Stimulated activated naive CD8-positive, alpha-beta T cell treated with anti-CD3 and anti-CD28 coated beads, Interleukin-15, Interleukin-2, amounts not matched to agents 100 ng/mL and 50 ng/mL, for 24 hours (primary cell): ENCODE data around the gene ARRB1.

Experiments used
- H3K27ac Mint-ChIP-seq: one replicate; pipeline ENCODE4 v1.8.0; 2021; ENCODE audit warnings: mild to moderate bottlenecking, mixed read lengths
- H3K27me3 Mint-ChIP-seq: one replicate; pipeline ENCODE4 v1.8.0; 2021; ENCODE audit warnings: mixed read lengths
- H3K36me3 Mint-ChIP-seq: one replicate; pipeline ENCODE4 v1.8.0; 2021; ENCODE audit warnings: low read depth, mixed read lengths
- H3K4me1 Mint-ChIP-seq: one replicate; pipeline ENCODE4 v1.8.0; 2021; ENCODE audit warnings: low read depth, mixed read lengths
- H3K4me3 Mint-ChIP-seq: one replicate; pipeline ENCODE4 v1.8.0; 2021; ENCODE audit warnings: mild to moderate bottlenecking, mixed read lengths
- H3K9me3 Mint-ChIP-seq: one replicate; pipeline ENCODE4 v1.8.0; 2021; ENCODE audit warnings: mixed read lengths

ARRB1 gene

DNA sequence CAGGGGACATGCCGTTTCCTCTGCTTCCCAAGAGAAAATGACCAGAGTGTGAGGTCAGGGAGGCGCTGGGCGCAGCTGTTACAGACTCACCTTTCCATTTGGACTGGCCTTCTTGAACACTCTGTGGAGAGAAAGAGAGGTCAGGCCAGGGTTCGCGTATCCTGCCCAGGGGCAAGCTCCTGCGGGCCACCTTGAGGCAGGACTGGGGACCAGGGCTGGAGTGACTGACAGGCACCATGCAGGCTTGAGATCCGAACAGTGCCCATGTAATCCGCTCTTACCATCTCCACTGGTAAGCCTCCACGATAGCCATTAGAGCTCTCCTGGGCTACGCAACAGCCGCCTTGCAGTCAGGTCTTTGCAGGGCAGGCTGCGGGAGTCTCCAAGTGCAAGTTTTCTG is 61.5 kb downstream of the ARRB1 start:
- no peaks in the 10 kb centered on the region for H3K27me3 Mint-ChIP-seq
- peaks cover 7% of the 10 kb centered on the region for H3K4me1 Mint-ChIP-seq
- no peak overlapping the region for H3K4me3 Mint-ChIP-seq
- H3K9me3 Mint-ChIP-seq = no peaks in the 10 kb centered on the region
- peaks cover 3% of the 10 kb centered on the region for H3K36me3 Mint-ChIP-seq
- no peak overlapping the region for H3K27ac Mint-ChIP-seq

DNA sequence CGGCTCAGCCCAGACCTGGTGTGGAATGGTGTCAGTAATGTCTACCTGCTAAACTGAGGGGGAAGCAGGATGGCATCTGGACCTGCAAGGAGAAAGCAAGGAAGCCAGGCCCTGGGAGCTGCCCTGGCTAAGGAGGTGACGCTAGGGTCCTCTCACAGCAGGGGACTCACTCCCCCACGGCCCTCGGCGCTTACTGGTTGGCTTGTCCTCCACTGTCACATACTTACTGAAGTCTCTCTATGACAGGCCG is 62.0 kb downstream of the ARRB1 start:
- H3K4me3 Mint-ChIP-seq = no peak overlapping the region
- no peak overlapping the region for H3K27ac Mint-ChIP-seq
- H3K27me3 Mint-ChIP-seq = no peaks in the 10 kb centered on the region
- H3K9me3 Mint-ChIP-seq = no peaks in the 10 kb centered on the region
- H3K4me1 Mint-ChIP-seq = peaks cover 7% of the 10 kb centered on the region
- peaks cover 3% of the 10 kb centered on the region for H3K36me3 Mint-ChIP-seq

GRCh38 chr11:75287579-75287978 is 63.9 kb downstream of the ARRB1 start:
- Mint-ChIP-seq H3K4me3 (no peak overlapping the region), H3K4me1 (no peaks in the 10 kb centered on the region), H3K36me3 (no peaks in the 10 kb centered on the region), H3K9me3 (no peaks in the 10 kb centered on the region), H3K27me3 (no peaks in the 10 kb centered on the region), H3K27ac (no peak overlapping the region)

DNA sequence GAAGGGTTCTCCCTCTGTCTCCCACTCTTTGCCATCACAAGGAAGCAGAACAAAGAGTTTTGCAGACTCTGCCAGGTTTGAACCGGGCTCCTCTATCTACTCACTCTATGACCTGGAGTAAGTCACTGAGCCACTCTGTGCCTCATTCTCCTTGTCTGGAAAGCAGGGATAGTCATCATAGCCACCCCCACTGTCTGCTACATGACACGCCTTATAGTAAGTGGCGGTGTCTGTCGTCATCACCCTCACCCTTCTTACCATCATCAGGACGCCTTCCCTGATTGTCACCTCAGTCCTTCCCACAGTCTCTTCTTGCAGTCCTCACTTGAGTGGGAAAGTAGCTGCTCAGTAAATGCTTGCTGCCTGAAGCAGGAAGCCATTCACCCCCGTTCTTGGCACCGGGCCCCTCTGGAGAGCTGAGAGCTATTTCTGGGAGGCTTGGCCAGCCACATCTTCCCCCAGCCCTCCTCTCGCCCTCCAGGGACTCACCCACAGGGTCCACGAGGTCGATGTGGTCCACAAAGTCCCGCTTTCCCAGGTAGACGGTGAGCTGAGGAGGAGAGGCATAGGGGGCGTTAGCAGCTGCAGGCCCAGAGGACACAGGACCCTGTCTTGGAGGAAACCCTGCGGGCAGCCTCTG is 64.5 kb downstream of the ARRB1 start:
- H3K36me3 Mint-ChIP-seq = no peaks in the 10 kb centered on the region

DNA sequence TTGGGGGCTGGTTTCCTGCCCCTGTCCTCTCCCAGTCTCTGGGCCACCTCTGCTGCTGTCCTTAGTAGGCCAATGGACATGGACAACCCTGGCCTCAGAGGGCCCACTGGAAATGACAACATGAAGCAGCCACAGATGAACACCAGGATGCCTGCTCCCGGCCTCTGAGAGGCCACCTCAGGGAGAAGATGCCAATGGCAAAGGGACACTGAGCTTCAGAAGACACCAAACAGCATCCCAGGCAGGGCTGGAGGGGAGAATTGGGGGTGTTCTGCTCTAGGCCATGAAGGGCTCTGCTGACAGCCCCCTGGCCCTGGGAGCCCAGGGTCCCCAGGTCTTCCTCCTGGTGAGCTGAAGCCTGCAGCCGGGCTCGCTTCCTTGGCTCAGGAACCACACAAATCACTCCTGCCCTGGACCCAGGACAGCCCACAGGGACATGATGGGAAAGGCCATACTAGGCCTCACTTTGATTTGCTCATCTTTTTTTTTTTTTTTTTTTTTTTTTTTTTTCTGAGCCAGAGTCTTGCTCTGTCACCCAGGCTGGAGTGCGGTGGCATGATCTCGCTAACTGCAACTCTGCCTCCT is 65.6 kb downstream of the ARRB1 start:
- H3K36me3 Mint-ChIP-seq = no peaks in the 10 kb centered on the region
- no peaks in the 10 kb centered on the region for H3K27me3 Mint-ChIP-seq
- no peaks in the 10 kb centered on the region for H3K4me1 Mint-ChIP-seq
- no peak overlapping the region for H3K4me3 Mint-ChIP-seq
- no peak overlapping the region for H3K27ac Mint-ChIP-seq
- no peaks in the 10 kb centered on the region for H3K9me3 Mint-ChIP-seq

More for the DNA sequence above, 64.5 kb downstream of the ARRB1 start:
- Mint-ChIP-seq H3K27me3 (no peaks in the 10 kb centered on the region), H3K27ac (no peak overlapping the region), H3K4me3 (no peak overlapping the region), H3K9me3 (no peaks in the 10 kb centered on the region), H3K4me1 (no peaks in the 10 kb centered on the region)

DNA sequence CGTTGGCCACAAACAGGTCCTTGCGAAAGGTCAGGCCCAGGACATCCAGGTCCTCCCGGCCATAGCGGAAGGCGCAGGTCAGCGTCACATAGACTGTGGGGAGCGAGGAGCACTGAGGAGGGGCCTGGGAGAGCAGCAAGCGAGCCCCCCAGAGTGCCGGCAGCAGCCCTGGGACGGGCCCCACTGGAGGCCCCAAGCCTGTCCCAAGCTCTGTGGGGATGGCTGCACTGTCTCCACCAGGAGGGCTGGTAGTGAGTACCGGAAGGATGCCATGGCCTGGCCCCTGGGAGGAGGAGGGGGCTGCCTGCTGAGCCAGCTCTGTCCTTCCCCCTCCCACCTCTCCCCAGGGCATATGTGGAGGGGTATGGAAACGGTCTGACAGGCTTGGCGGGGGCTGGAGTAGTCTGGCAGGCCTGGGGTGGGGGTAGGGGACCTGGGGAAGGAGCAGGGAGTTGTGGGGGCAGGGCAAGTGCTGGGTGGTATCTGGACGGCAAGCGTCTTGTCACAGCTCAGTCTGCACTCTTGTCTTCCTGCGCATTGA is 68.0 kb downstream of the ARRB1 start:
- Mint-ChIP-seq H3K36me3 (no peaks in the 10 kb centered on the region), H3K4me1 (peaks cover 12% of the 10 kb centered on the region), H3K27ac (no peak overlapping the region), H3K4me3 (no peak overlapping the region), H3K27me3 (no peaks in the 10 kb centered on the region), H3K9me3 (no peaks in the 10 kb centered on the region)

DNA sequence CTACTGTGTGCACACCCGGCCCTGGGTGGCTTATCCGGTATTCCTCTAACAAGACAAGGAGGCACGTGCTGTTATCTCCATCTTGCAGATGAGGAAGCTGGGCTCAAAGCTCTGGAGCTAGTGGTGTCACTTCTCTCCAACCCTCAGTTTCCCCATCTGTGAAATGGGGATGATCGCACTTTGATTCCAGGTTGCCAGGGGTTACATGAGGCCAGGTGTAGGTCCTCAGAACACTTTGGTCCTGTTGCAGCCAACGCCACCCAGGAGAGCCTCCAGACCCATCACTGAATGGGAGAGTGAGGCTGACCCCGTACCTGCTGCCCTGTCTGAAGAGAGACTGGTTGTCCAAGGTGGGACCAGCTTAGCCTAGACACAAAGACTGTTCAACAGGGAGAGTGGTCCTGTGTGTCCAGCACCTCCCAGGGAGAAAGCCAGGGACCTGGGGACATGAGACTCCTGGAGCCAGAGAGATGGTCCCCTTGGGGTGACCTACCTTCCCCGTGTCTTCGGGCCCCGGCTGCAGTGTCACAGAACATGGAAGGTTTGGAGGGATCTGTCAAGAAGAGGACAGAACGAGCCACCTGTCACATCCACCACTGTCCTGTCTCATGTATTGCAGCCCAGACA is 69.9 kb downstream of the ARRB1 start:
- H3K4me3 Mint-ChIP-seq = no peak overlapping the region
- no peak overlapping the region for H3K27ac Mint-ChIP-seq
- peaks cover 25% of the 10 kb centered on the region for H3K4me1 Mint-ChIP-seq
- no peaks in the 10 kb centered on the region for H3K9me3 Mint-ChIP-seq
- H3K36me3 Mint-ChIP-seq = peaks cover 4% of the 10 kb centered on the region
- no peaks in the 10 kb centered on the region for H3K27me3 Mint-ChIP-seq

GRCh38 chr11:75280770-75281468 is 70.5 kb downstream of the ARRB1 start:
- no peak overlapping the region for H3K4me3 Mint-ChIP-seq
- peaks cover 32% of the 10 kb centered on the region for H3K4me1 Mint-ChIP-seq
- no peaks in the 10 kb centered on the region for H3K27me3 Mint-ChIP-seq
- no peak overlapping the region for H3K27ac Mint-ChIP-seq
- H3K36me3 Mint-ChIP-seq = peaks cover 8% of the 10 kb centered on the region
- H3K9me3 Mint-ChIP-seq = no peaks in the 10 kb centered on the region

DNA sequence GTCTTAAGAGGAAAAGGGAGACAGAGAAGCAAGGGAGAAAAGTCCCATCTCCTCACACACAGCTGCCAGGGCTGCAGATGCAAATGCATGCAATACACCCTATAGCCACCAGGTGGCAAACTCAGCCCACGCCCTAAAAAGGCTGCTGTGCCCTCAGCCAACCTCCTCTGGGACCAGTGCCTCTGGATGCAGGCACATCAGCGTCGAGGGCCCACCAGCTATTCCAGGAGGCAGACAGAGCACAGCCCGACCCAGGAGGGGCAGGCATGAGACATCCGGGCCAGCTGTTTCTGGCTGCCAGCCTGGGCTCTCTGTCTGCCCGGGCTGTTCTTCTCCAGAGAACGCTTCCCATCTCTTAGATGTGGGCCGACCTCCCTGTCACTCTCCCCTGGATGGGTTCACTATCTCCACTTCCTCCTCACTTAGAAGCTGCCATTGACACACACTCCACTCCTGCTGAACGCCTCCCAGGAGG is 71.2 kb downstream of the ARRB1 start:
- H3K4me3 Mint-ChIP-seq = no peak overlapping the region
- no peak overlapping the region for H3K27ac Mint-ChIP-seq
- H3K27me3 Mint-ChIP-seq = no peaks in the 10 kb centered on the region
- peaks cover 12% of the 10 kb centered on the region for H3K36me3 Mint-ChIP-seq
- peaks cover 39% of the 10 kb centered on the region for H3K4me1 Mint-ChIP-seq
- H3K9me3 Mint-ChIP-seq = no peaks in the 10 kb centered on the region

GRCh38 chr11:75279273-75279672 is 72.2 kb downstream of the ARRB1 start:
- H3K4me3 Mint-ChIP-seq = no peak overlapping the region
- H3K27ac Mint-ChIP-seq = no peak overlapping the region
- H3K9me3 Mint-ChIP-seq = no peaks in the 10 kb centered on the region
- H3K27me3 Mint-ChIP-seq = no peaks in the 10 kb centered on the region
- H3K36me3 Mint-ChIP-seq = peaks cover 13% of the 10 kb centered on the region
- peaks cover 42% of the 10 kb centered on the region for H3K4me1 Mint-ChIP-seq

DNA sequence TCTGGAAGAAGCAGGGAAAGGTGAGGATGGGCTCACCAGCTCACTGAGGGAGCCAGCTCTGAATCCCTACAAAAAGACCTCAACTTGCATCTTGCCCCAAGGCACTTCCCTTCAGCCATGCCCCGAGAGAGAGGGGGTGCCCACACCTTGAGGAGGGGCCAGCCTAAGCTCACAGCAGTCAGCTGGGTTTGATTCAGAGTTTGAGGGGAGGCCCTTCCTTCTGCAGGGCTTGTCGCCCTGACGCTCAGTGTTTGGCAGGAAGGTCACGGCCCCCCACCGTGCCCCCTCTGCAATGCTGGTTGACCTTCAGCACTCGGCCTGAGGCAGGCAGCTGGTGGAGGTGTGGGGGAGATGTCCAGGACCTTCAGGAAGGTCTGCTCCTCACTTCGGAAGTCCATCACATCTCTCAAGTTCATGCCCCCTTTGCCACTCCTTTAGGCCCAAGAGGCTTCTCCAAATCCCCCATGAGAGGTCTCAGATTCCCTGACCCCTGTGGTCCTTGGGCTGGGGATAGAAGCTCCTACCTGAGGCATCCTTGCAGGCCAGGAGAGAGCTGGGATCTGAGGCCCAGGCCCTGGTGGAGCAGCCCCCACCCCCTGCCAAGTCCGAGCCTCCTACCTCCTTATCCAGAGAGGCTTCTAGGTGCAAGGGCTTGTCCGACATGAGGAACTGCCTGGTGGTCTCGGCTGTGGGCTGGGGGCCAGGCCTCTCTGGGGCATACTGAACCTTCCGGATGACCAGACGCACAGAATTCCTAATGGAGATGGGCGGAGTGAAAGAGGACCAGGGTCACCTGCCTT is 73.3 kb downstream of the ARRB1 start:
- Mint-ChIP-seq H3K9me3 (no peaks in the 10 kb centered on the region), H3K4me1 (peaks cover 48% of the 10 kb centered on the region), H3K27me3 (no peaks in the 10 kb centered on the region), H3K4me3 (no peak overlapping the region), H3K27ac (no peak overlapping the region), H3K36me3 (peaks cover 13% of the 10 kb centered on the region)

- Mint-ChIP-seq H3K4me1 (peaks cover 48% of the 10 kb centered on the region), H3K4me3 (no peak overlapping the region), H3K36me3 (peaks cover 13% of the 10 kb centered on the region), H3K9me3 (no peaks in the 10 kb centered on the region), H3K27me3 (no peaks in the 10 kb centered on the region), H3K27ac (no peak overlapping the region)
Measured at GRCh38 chr11:75277211-75277805, 74.2 kb downstream of the ARRB1 start.

DNA sequence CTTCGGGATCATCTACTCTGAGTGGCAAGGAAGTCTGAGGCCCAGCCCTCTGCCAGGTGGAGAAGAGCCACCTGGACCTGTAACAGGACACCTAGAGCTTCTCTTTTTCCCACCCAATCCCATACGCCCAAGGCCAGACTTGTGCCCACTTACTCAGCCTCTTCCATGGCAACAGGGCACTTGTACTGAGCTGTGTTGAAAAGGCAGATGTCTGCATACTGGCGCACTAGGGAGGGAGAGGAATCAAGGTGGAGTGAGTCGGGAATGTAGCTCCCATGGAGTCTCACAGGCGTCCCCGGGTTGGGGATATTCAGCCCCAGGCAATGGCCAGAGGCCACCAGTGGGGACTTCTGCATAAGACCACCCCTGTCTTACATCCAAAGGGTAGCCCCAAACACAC is 74.8 kb downstream of the ARRB1 start:
- peaks cover 48% of the 10 kb centered on the region for H3K4me1 Mint-ChIP-seq
- H3K9me3 Mint-ChIP-seq = no peaks in the 10 kb centered on the region
- H3K27me3 Mint-ChIP-seq = no peaks in the 10 kb centered on the region
- no peak overlapping the region for H3K4me3 Mint-ChIP-seq
- H3K27ac Mint-ChIP-seq = peak overlapping the region; percentile 69
- peaks cover 13% of the 10 kb centered on the region for H3K36me3 Mint-ChIP-seq

GRCh38 chr11:75276186-75276585 is 75.3 kb downstream of the ARRB1 start:
- H3K36me3 Mint-ChIP-seq = peaks cover 13% of the 10 kb centered on the region
- no peaks in the 10 kb centered on the region for H3K27me3 Mint-ChIP-seq
- H3K4me1 Mint-ChIP-seq = peaks cover 48% of the 10 kb centered on the region
- H3K27ac Mint-ChIP-seq = peak overlapping the region; percentile 69
- no peak overlapping the region for H3K4me3 Mint-ChIP-seq
- H3K9me3 Mint-ChIP-seq = no peaks in the 10 kb centered on the region
